BLaER1 treated with 17β-estradiol and CSF1 and Interleukin-3, amounts not matched to agents 10 nM and 100 nM (cell line): ENCODE measurements around the gene DPPA2.

Experiments
- H3K27ac ChIP-seq, 11 experiments: shearing (Covaris generic); formaldehyde crosslinking; 2 replicates each; pipeline ENCODE4 v1.8.1; 2022
- H3K27me3 ChIP-seq, 11 experiments: shearing (Covaris generic); formaldehyde crosslinking; 2 replicates each; pipeline ENCODE4 v1.8.1; 2022
- H3K36me3 ChIP-seq, 11 experiments: shearing (Covaris generic); formaldehyde crosslinking; 2 replicates each; pipeline ENCODE4 v1.8.1; 2022
- H3K4me1 ChIP-seq, 10 experiments: shearing (Covaris generic); formaldehyde crosslinking; 2 replicates each; pipeline ENCODE4 v1.8.1; 2022
- H3K4me2 ChIP-seq, 11 experiments: shearing (Covaris generic); formaldehyde crosslinking; 2 replicates each; pipeline ENCODE4 v1.8.1; 2022
- H3K4me3 ChIP-seq, 10 experiments: shearing (Covaris generic); formaldehyde crosslinking; 2 replicates each; pipeline ENCODE4 v1.8.1; 2022
- H3K9ac ChIP-seq, 11 experiments: shearing (Covaris generic); formaldehyde crosslinking; 2 replicates each; pipeline ENCODE4 v1.8.1; 2022
- H3K9me3 ChIP-seq, 11 experiments: shearing (Covaris generic); formaldehyde crosslinking; replicated peaks in 1 of 11; 2 replicates each; pipeline ENCODE4 v1.8.1; 2022
- H4K20me1 ChIP-seq, 11 experiments: shearing (Covaris generic); formaldehyde crosslinking; 2 replicates each; pipeline ENCODE4 v1.8.1; 2022
- Cebpa-rat ChIP-seq, 11 experiments: shearing (Covaris generic); IDR thresholded peaks; 2 replicates each; pipeline ENCODE4 v1.8.1; 2022

The DPPA2 gene

DNA sequence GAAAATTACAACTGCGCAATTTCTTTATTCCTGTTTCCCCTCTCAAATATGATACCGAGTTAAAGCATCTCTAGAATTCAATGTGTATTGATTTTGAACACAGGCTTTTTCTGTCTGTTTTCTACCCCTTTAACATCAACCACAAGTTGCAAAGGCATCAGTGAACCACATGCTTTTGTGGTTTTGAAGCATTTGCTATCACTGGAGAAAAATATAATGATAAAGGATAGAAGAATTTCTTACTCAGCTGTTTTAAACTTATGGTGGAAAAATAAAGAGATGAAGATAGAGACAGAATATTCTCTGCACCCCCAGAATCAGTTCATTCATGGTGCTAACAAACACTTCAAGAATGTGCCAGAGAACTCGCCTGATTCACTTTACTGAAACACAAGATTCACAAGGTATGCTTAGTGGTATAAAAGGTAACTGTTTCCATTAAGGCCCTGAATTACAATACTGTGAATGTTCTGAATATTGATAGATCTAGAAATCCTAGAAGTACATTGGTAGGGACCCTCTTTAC lies 30.5 kb upstream of the DPPA2 start:
- H3K27ac ChIP-seq = no peak overlapping the region
- no peaks in the 10 kb centered on the region for H3K36me3 ChIP-seq
- H3K27me3 ChIP-seq = no peaks in the 10 kb centered on the region
- H4K20me1 ChIP-seq = no peaks in the 10 kb centered on the region
- H3K9ac ChIP-seq = no peak overlapping the region
- 0 out of 22 replicates have a peak, but pooled peaks cover 0 to 10% (median 0%) of the 10 kb centered on the region in 11 experiments for H3K9me3 ChIP-seq
- no peak overlapping the region for H3K4me3 ChIP-seq
- H3K4me1 ChIP-seq = no peaks in the 10 kb centered on the region
- no peak for TF ChIP-seq Cebpa-rat (IDR thresholded peaks at IDR 0.05)
- no peak overlapping the region for H3K4me2 ChIP-seq

DNA sequence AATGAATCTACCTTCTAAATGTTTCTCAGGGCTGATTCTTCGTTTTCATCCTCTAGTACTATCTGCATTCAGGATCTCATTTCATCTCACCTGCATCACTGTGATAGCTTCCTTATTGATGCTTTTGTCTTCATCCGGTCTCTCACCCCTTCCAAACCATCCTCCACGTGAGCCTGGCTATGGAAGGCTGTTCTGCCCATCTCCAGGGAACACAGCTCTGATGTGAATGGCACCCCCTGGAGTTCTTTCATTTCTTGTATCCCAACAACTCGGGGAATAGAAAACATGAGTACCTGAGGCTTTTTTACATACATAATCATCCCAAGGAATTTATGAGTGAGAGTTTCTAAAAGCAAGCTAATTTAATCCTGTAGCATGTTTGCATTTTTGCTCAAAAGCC lies 29.8 kb upstream of the DPPA2 start:
- Histone ChIP-seq H3K27ac (no peak overlapping the region), H3K27me3 (no peaks in the 10 kb centered on the region), H3K4me3 (no peak overlapping the region), H4K20me1 (no peaks in the 10 kb centered on the region), H3K4me1 (no peaks in the 10 kb centered on the region), H3K4me2 (no peak overlapping the region), H3K9me3 (0 out of 22 replicates have a peak, but pooled peaks cover 0 to 10% (median 0%) of the 10 kb centered on the region in 11 experiments), H3K9ac (no peak overlapping the region), H3K36me3 (no peaks in the 10 kb centered on the region)
- TF ChIP-seq Cebpa-rat (IDR thresholded peaks at IDR 0.05) = no peak

DNA sequence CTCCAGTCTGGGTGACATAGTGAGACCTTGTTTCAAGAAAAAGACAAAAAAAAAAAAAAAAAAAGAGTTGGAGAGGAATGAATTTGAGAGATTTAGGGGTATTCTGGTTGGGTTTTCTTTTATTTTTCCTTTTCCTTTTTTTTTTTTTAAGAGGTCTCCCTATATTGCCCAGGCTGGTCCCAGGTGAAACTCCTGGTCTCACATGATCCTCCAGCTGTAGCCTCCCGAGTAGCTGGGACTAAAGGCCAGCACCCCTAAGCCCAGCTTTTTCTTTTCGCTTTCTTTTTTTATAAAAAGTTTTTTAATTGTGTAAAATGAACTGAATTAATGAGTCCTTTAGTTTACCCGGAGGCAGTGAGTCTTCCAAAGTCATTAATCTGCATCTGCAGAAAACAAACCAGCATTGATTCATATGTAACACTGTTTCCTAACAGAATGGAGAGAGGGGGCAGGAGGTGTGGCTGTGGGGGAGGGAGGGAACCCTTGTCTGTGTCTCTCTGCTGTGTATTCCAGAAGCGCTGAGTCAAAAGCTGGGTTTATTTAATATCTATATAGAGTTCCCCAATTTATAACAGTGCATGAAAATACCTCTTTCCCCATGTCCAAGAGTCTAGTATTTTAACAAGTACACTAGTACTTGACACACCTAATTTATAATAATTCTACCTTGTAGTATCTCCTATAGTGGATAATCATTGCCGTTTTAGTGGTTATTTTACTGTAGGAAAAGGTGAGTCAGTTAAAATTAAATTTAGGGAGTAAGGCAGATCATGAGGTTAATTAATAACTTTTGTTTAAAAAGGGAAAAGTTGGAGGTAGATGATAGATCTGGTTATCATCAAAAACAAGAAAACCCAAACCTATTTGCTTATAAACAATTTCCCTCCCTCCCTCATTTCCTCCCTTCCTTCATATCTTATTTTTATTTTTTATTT lies 23.7 kb upstream of the DPPA2 start:
- Histone ChIP-seq H3K4me1 (no peaks in the 10 kb centered on the region), H3K4me3 (no peak overlapping the region), H3K9ac (no peak overlapping the region), H3K9me3 (peaks cover 0 to 3% (median 0%) of the 10 kb centered on the region in 11 experiments; a peak in 2 of 22 replicates), H3K27me3 (no peaks in the 10 kb centered on the region), H4K20me1 (no peaks in the 10 kb centered on the region), H3K36me3 (no peaks in the 10 kb centered on the region), H3K4me2 (no peak overlapping the region), H3K27ac (no peak overlapping the region)
- TF ChIP-seq Cebpa-rat (IDR thresholded peaks at IDR 0.05) = no peak

DNA sequence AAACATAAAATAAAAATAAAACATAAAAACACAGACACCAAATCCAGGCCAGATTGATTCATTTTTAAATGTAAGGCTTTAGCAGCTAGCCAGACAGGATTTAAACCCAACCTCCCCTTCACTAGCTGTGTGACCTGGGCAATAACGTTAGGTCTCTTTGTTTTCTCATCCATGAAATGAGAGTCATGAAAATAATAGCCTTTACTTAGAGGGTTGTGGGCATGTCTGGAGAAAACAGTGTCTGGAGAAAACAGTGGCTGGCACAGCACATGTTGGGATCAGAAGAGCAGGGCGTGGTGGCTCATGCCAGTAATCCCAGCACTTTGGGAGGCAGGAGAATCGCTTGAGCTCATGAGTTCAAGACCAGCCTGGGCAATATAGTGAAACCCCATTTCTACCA lies 22.9 kb upstream of the DPPA2 start:
- Histone ChIP-seq H3K9ac (no peak overlapping the region), H4K20me1 (no peaks in the 10 kb centered on the region), H3K27me3 (no peaks in the 10 kb centered on the region), H3K4me1 (no peaks in the 10 kb centered on the region), H3K9me3 (no peaks in the 10 kb centered on the region; a peak in 2 of 22 replicates), H3K4me3 (no peak overlapping the region), H3K27ac (no peak overlapping the region), H3K36me3 (no peaks in the 10 kb centered on the region), H3K4me2 (no peak overlapping the region)
- TF ChIP-seq Cebpa-rat (IDR thresholded peaks at IDR 0.05) = no peak

DNA sequence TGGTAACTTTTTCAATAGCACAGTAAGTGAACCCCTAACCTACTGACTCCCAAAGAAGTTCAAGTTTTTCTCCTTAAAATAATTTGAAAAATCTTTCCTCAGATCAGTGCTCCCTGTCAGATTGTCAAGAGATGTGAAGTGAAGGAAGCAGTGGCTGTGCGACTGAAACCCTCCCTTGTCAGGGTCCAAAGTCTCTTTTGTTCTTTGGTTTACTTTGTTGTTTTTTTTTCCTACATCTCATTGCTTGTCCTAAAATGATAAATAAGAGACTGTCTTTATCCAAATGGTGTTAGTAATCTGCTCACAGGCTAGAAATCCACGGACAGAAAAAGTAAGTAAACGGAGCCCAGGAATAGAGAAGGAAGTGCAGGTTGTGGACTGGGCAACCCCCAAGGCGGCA lies 22.0 kb upstream of the DPPA2 start:
- H3K4me3 ChIP-seq = no peak overlapping the region
- H3K27ac ChIP-seq = no peak overlapping the region
- H3K9ac ChIP-seq = no peak overlapping the region
- H3K4me2 ChIP-seq = no peak overlapping the region
- H3K27me3 ChIP-seq = no peaks in the 10 kb centered on the region
- no peaks in the 10 kb centered on the region; a peak in 2 of 22 replicates for H3K9me3 ChIP-seq
- no peaks in the 10 kb centered on the region for H3K36me3 ChIP-seq
- H4K20me1 ChIP-seq = no peaks in the 10 kb centered on the region
- no peak for TF ChIP-seq Cebpa-rat (IDR thresholded peaks at IDR 0.05)
- no peaks in the 10 kb centered on the region for H3K4me1 ChIP-seq

DNA sequence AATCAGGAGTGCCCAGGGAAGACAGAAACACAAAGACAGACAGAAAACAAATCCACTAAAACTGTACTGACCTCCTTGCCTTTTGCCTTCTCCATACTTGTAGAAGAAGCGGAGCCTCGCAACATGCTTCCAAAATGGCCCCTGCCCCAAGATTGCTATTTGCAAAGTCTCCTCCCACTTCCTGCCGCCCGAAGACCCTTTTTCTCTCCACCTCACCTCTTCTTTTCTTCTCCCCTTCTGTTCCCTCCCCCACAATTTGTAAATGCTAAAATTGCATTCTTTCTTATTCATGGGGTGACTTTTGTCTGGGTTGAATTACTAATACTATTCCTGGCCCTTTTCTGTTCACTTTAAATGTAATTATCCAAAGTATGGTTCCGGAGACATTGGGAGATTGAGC lies 21.1 kb upstream of the DPPA2 start, which contains the start of gene DPPA4:
DPPA4 (minus strand) TSS at position 154 of the 400 bp plus-strand sequence; CDS start at position 125, 29 bp downstream.
- TF ChIP-seq Cebpa-rat (IDR thresholded peaks at IDR 0.05) = no peak
- H3K27ac ChIP-seq = no peak within 1 kb of the TSS
- H3K4me2 ChIP-seq = no peak within 1 kb of the TSS
- no peak within 1 kb of the TSS for H3K9ac ChIP-seq
- H3K36me3 ChIP-seq = no peaks in the 10 kb centered on the region
- no peaks in the 10 kb centered on the region for H3K27me3 ChIP-seq
- H4K20me1 ChIP-seq = no peaks in the 10 kb centered on the region
- no peak within 1 kb of the TSS for H3K4me3 ChIP-seq
- H3K9me3 ChIP-seq = no peaks in the 10 kb centered on the region; a peak in 2 of 22 replicates
- H3K4me1 ChIP-seq = no peaks in the 10 kb centered on the region

DNA sequence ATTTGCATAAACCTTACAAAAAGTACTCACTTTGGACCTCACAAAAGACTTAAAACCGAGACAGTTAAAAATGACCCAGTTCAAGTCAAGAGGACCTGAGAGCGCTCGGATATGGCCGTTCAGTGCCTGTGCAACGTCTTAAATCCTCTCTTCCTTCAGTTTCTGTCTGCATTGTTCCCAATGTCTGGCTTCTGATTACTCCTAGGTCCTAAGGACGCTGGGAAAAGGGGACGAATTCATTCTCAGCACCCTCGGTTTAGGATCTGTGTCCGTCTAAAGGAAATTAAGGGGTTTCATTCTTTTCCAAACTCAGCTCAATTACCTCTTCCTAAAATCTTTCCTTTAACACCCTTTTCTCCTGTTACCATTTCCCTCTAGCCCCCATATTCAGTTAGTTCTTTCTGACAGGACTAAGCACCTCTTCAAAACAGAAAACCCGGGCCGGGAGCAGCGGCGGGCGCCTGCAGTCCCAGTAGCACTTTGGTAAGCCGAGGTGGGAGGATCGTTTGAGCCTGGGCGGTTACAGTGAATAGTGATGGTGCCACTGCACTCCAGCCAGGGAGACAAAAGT lies 20.1 kb upstream of the DPPA2 start:
- Histone ChIP-seq H4K20me1 (no peaks in the 10 kb centered on the region), H3K36me3 (no peaks in the 10 kb centered on the region), H3K9ac (no peak overlapping the region), H3K4me3 (no peak overlapping the region), H3K27me3 (no peaks in the 10 kb centered on the region), H3K4me1 (no peaks in the 10 kb centered on the region), H3K27ac (no peak overlapping the region), H3K9me3 (no peaks in the 10 kb centered on the region; a peak in 2 of 22 replicates), H3K4me2 (no peak overlapping the region)
- TF ChIP-seq Cebpa-rat (IDR thresholded peaks at IDR 0.05) = no peak

DNA sequence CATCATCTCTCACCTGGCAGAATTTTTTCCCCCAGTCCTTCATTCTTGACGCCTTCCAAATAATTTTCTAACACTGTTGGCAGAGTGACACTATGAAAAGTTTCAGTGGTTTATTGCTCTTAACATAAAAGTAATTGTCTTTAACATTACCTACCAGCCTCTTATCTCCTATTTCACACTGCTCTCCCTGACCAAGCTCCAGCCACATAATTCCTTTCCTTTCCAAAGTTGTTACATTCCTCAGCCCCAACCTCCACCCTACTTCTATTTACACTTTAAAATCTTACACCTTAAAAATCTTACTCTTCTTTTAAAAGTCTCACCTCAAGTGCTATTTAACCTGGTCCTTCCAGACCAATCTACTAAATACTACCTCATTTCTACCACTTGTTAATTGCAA lies 18.3 kb upstream of the DPPA2 start:
- H3K9ac ChIP-seq = no peak overlapping the region
- no peaks in the 10 kb centered on the region; a peak in 2 of 22 replicates for H3K9me3 ChIP-seq
- no peak overlapping the region for H3K4me3 ChIP-seq
- no peaks in the 10 kb centered on the region for H4K20me1 ChIP-seq
- H3K4me2 ChIP-seq = no peak overlapping the region
- no peak for TF ChIP-seq Cebpa-rat (IDR thresholded peaks at IDR 0.05)
- no peaks in the 10 kb centered on the region for H3K4me1 ChIP-seq
- no peak overlapping the region for H3K27ac ChIP-seq
- H3K27me3 ChIP-seq = no peaks in the 10 kb centered on the region
- no peaks in the 10 kb centered on the region for H3K36me3 ChIP-seq

DNA sequence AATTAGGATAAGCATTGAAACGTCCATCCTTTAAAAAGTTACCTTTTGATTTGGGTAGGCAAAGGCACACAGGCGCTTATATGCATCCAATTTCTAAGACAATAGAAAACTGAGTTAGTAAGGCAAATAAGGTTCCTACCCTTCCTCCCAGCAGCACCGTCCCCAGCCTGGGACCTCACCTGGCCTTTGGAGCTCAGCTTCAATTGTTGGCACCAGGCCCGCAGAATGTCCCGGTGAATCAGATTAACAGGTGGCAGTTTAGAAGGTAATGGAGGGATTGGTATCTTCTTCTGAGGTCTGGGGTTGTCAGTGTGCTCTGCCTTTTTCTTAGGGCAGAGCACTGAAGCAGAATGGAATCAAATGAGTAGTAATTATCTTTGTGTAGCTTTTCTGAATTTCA lies 15.4 kb upstream of the DPPA2 start:
- Histone ChIP-seq H4K20me1 (no peaks in the 10 kb centered on the region), H3K36me3 (no peaks in the 10 kb centered on the region), H3K4me3 (no peak overlapping the region), H3K4me2 (no peak overlapping the region), H3K9ac (no peak overlapping the region), H3K4me1 (no peaks in the 10 kb centered on the region), H3K9me3 (no peaks in the 10 kb centered on the region; a peak in 2 of 22 replicates), H3K27ac (no peak overlapping the region), H3K27me3 (no peaks in the 10 kb centered on the region)
- TF ChIP-seq Cebpa-rat (IDR thresholded peaks at IDR 0.05) = no peak
